Measurements from ENCODE around the gene SMARCD3.

Gene SMARCD3

GRCh38 chr7:151246851-151247580 lies 1.5 kb downstream of the SMARCD3 start:
- no peak for DNase-seq

- no peak for DNase-seq
Measured at GRCh38 chr7:151246102-151246850, 2.2 kb downstream of the SMARCD3 start.

- no peak for DNase-seq
Measured at GRCh38 chr7:151245360-151246101, 3.0 kb downstream of the SMARCD3 start.

GRCh38 chr7:151244841-151245346 lies 3.6 kb downstream of the SMARCD3 start:
- DNase-seq: no peak

- no peak for DNase-seq
Measured at GRCh38 chr7:151244196-151244840, 4.2 kb downstream of the SMARCD3 start.

GRCh38 chr7:151243408-151244195 lies 4.9 kb downstream of the SMARCD3 start:
- DNase-seq: no peak

- DNase-seq: no peak
Measured at GRCh38 chr7:151243045-151243349, 5.5 kb downstream of the SMARCD3 start.

- no peak for DNase-seq
Measured at GRCh38 chr7:151242159-151243044, 6.1 kb downstream of the SMARCD3 start.

- DNase-seq: no peak
Measured at GRCh38 chr7:151241755-151242096, 6.8 kb downstream of the SMARCD3 start.

- DNase-seq: no peak
Measured at GRCh38 chr7:151240942-151241754, 7.3 kb downstream of the SMARCD3 start.

- DNase-seq: no peak
Measured at GRCh38 chr7:151240536-151240935, 8.0 kb downstream of the SMARCD3 start.

GRCh38 chr7:151239837-151240459 lies 8.5 kb downstream of the SMARCD3 start:
- no peak for DNase-seq

- DNase-seq: no peak
Measured at GRCh38 chr7:151238924-151239836, 9.3 kb downstream of the SMARCD3 start.

GRCh38 chr7:151238190-151238810 lies 10.2 kb downstream of the SMARCD3 start:
- DNase-seq: no peak

GRCh38 chr7:151237244-151238189 lies 11.0 kb downstream of the SMARCD3 start:
- no peak for DNase-seq

GRCh38 chr7:151236406-151236805 lies 12.1 kb downstream of the SMARCD3 start:
- DNase-seq: no peak
